Neural cell (in vitro differentiated cells): ENCODE measurements around the gene BMP3. TPM values are rescaled to one million over a fixed set of nuclear protein-coding genes. Genes with fewer than 3 reads are reported as not detected.

Source experiments
- H2AFZ ChIP-seq: fragments of 200-600, 300-800 bp; sonication (generic), shearing (Covaris generic); 2 replicates; pipeline ENCODE4 v1.6.0; 2014; ENCODE audit warnings: low read depth, mild to moderate bottlenecking, antibody characterized with exemption, low read length, moderate library complexity
- H3F3A ChIP-seq: fragments of 200-600 bp; shearing (Covaris generic); 2 replicates; pipeline ENCODE4 v1.6.1; 2016; ENCODE audit warnings: mild to moderate bottlenecking, moderate library complexity, mixed read lengths, antibody characterized with exemption, low read length; ENCODE audit not compliant: insufficient read depth, poor library complexity, severe bottlenecking
- H3K27ac ChIP-seq: fragments of 200-600, 300-800 bp; sonication (generic), shearing (Covaris generic); 2 replicates; pipeline ENCODE4 v1.5.1; 2014; ENCODE audit warnings: mild to moderate bottlenecking, low read length, moderate library complexity
- H3K27me3 ChIP-seq: fragments of 300-800, 200-600 bp; sonication (generic), shearing (Covaris generic); 2 replicates; pipeline ENCODE4 v1.6.0; 2014; ENCODE audit warnings: mild to moderate bottlenecking, low read depth, low read length, moderate library complexity; ENCODE audit not compliant: insufficient read depth
- H3K36me3 ChIP-seq: fragments of 300-800, 200-600 bp; sonication (generic), shearing (Covaris generic); 2 replicates; pipeline ENCODE4 v1.5.1; 2014; ENCODE audit warnings: mild to moderate bottlenecking, antibody characterized with exemption, low read length, moderate library complexity; ENCODE audit not compliant: insufficient read depth
- H3K4me2 ChIP-seq: fragments of 300-800, 200-600 bp; sonication (generic), shearing (Covaris generic); 2 replicates; pipeline ENCODE4 v1.6.0; 2014; ENCODE audit warnings: mild to moderate bottlenecking, low read length
- H3K4me3 ChIP-seq: fragments of 300-800, 200-600 bp; sonication (generic), shearing (Covaris generic); 2 replicates; pipeline ENCODE4 v1.5.1; 2014; ENCODE audit warnings: mild to moderate bottlenecking, low read length, moderate library complexity
- H3K79me2 ChIP-seq: fragments of 200-600 bp; shearing (Covaris generic); replicated peaks from 2 replicates; pipeline ENCODE4 v1.6.0; 2014; ENCODE audit warnings: mild to moderate bottlenecking, low read length, moderate library complexity; ENCODE audit not compliant: insufficient read depth
- H3K9ac ChIP-seq: fragments of 300-800, 200-600 bp; sonication (generic), shearing (Covaris generic); 2 replicates; pipeline ENCODE4 v1.6.1; 2016; ENCODE audit warnings: mild to moderate bottlenecking, low read length, mixed read lengths
- H3K9me2 ChIP-seq: fragments of 200-600 bp; shearing (Covaris generic); 2 replicates; pipeline ENCODE4 v1.6.1; 2016; ENCODE audit warnings: mild to moderate bottlenecking, low read length, mixed read lengths; ENCODE audit not compliant: insufficient read depth
- H3K9me3 ChIP-seq: fragments of 200-600, 300-800 bp; sonication (generic), shearing (Covaris generic); 2 replicates; pipeline ENCODE4 v1.6.1; 2016; ENCODE audit warnings: mild to moderate bottlenecking, mixed run types, low read length, moderate library complexity, mixed read lengths
- H4K20me1 ChIP-seq: fragments of 200-600 bp; shearing (Covaris generic); 2 replicates; pipeline ENCODE4 v1.6.1; 2016; ENCODE audit warnings: mild to moderate bottlenecking, mixed run types; ENCODE audit not compliant: insufficient read depth
- EP300 ChIP-seq: fragments of 450-650 bp; conservative IDR thresholded peaks from 2 replicates; pipeline ENCODE4 v1.6.1; 2014; ENCODE audit warnings: antibody characterized with exemption, mild to moderate bottlenecking, moderate library complexity; ENCODE audit not compliant: poor library complexity, severe bottlenecking
- EZH2 ChIP-seq: fragments of 200-600, 300-800 bp; shearing (Covaris generic), sonication (generic); IDR thresholded peaks from 2 replicates; pipeline ENCODE4 v1.6.1; 2014; ENCODE audit warnings: antibody characterized with exemption, low read length, borderline replicate concordance, mild to moderate bottlenecking; ENCODE audit not compliant: insufficient read depth, poor library complexity, severe bottlenecking
- MXI1 ChIP-seq: fragments of 450-650 bp; conservative IDR thresholded peaks from 2 replicates; pipeline ENCODE4 v1.6.1; 2014; ENCODE audit warnings: antibody characterized with exemption, mild to moderate bottlenecking; ENCODE audit not compliant: poor library complexity, severe bottlenecking
- POLR2AphosphoS5 ChIP-seq: IDR thresholded peaks from 2 replicates; pipeline ENCODE4 v1.6.1; 2012
- RAD21 ChIP-seq: fragments of 450-650 bp; conservative IDR thresholded peaks from 2 replicates; pipeline ENCODE4 v1.6.1; 2014; ENCODE audit warnings: antibody characterized with exemption, mild to moderate bottlenecking, moderate library complexity
- SMC3 ChIP-seq: fragments of 450-650 bp; conservative IDR thresholded peaks from 2 replicates; pipeline ENCODE4 v1.6.1; 2014; ENCODE audit warnings: antibody characterized with exemption, mild to moderate bottlenecking, moderate library complexity; ENCODE audit not compliant: poor library complexity
- TAF1 ChIP-seq: IDR thresholded peaks from 2 replicates; pipeline ENCODE4 v1.6.1; 2012; ENCODE audit warnings: low read depth
- polyA plus RNA-seq: library from polyadenylated mRNA; depleted of rRNA; stranded (reverse); fragments of >200 nt; gene quantifications from 2 replicates; pipeline ENCODE4 v1.2.3, GENCODE V29; 2014
- TF ChIP-seq, protein P1 (sequence below): IDR thresholded peaks from 2 replicates; pipeline ENCODE4 v1.6.1; 2012; ENCODE audit warnings: borderline replicate concordance
- TF ChIP-seq, protein P2 (sequence below): fragments of 450-650 bp; IDR thresholded peaks from 2 replicates; pipeline ENCODE4 v1.5.1; 2014; ENCODE audit warnings: antibody characterized with exemption, mild to moderate bottlenecking, moderate library complexity; ENCODE audit not compliant: poor library complexity, severe bottlenecking

The BMP3 gene
- polyA plus RNA-seq, 1 donor from 2014 or later, result 2.7 TPM

DNA sequence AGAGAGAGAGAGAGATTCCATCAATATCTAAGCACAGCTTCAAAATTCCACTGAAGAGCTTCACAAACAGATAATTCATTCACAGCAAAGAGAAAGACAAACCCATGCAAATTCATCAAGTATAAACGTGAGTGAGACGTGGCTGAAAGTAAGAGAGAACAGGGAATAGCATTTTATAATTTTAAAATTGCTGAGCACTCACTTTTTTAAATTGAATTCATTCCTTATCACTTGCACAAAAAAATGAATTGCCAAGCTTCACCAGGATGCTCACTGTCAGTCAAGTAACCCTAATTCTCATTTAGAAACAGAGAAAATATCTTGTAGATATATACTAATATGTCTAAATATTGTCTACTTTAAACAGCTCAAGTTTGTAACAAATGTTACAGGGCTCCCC, 40.5 kb downstream of the BMP3 start:
- TF ChIP-seq POLR2AphosphoS5 (no peak), SMC3 (no peak), RAD21 (no peak), MXI1 (no peak)
- TF ChIP-seq, protein P1, sequence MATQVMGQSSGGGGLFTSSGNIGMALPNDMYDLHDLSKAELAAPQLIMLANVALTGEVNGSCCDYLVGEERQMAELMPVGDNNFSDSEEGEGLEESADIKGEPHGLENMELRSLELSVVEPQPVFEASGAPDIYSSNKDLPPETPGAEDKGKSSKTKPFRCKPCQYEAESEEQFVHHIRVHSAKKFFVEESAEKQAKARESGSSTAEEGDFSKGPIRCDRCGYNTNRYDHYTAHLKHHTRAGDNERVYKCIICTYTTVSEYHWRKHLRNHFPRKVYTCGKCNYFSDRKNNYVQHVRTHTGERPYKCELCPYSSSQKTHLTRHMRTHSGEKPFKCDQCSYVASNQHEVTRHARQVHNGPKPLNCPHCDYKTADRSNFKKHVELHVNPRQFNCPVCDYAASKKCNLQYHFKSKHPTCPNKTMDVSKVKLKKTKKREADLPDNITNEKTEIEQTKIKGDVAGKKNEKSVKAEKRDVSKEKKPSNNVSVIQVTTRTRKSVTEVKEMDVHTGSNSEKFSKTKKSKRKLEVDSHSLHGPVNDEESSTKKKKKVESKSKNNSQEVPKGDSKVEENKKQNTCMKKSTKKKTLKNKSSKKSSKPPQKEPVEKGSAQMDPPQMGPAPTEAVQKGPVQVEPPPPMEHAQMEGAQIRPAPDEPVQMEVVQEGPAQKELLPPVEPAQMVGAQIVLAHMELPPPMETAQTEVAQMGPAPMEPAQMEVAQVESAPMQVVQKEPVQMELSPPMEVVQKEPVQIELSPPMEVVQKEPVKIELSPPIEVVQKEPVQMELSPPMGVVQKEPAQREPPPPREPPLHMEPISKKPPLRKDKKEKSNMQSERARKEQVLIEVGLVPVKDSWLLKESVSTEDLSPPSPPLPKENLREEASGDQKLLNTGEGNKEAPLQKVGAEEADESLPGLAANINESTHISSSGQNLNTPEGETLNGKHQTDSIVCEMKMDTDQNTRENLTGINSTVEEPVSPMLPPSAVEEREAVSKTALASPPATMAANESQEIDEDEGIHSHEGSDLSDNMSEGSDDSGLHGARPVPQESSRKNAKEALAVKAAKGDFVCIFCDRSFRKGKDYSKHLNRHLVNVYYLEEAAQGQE, result no peak
- TF ChIP-seq, protein P2, sequence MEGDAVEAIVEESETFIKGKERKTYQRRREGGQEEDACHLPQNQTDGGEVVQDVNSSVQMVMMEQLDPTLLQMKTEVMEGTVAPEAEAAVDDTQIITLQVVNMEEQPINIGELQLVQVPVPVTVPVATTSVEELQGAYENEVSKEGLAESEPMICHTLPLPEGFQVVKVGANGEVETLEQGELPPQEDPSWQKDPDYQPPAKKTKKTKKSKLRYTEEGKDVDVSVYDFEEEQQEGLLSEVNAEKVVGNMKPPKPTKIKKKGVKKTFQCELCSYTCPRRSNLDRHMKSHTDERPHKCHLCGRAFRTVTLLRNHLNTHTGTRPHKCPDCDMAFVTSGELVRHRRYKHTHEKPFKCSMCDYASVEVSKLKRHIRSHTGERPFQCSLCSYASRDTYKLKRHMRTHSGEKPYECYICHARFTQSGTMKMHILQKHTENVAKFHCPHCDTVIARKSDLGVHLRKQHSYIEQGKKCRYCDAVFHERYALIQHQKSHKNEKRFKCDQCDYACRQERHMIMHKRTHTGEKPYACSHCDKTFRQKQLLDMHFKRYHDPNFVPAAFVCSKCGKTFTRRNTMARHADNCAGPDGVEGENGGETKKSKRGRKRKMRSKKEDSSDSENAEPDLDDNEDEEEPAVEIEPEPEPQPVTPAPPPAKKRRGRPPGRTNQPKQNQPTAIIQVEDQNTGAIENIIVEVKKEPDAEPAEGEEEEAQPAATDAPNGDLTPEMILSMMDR, result no peak
- H3F3A ChIP-seq, result no peaks in the 10 kb centered on the region
- no peaks in the 10 kb centered on the region for H3K9me3 ChIP-seq

DNA sequence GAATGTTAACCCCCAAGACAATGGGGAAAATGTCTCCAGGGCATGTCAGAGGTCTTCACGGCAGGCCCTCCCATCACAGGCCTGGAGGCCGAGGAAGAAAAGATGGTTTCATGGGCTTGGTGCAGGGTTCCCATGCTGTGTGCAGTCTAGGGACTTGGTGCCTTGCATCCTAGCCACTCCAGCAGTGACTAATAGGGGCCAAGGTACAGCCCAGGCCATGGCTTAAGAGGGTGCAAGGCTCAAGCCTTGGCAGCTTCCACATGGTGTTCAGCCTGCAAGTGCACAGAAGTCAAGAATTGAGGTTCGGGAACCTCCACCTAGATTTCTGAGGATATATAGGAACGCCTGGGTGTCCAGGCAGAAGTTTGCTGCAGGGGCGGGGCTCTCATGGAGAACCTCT, 50.6 kb downstream of the BMP3 start:
- no peak overlapping the region for H3K4me2 ChIP-seq
- H4K20me1 ChIP-seq, result no peaks in the 10 kb centered on the region
- H3K36me3 ChIP-seq, result no peaks in the 10 kb centered on the region
- H3K27me3 ChIP-seq, result no peaks in the 10 kb centered on the region
- no peak overlapping the region for H3K4me3 ChIP-seq
- TF ChIP-seq TAF1 (no peak), EZH2 (no peak), POLR2AphosphoS5 (no peak), RAD21 (no peak), EP300 (no peak), MXI1 (no peak), SMC3 (no peak)
- TF ChIP-seq, protein P1, result no peak
- TF ChIP-seq, protein P2, result no peak
- no peak overlapping the region for H3K9ac ChIP-seq
- no peak overlapping the region for H2AFZ ChIP-seq
- no peaks in the 10 kb centered on the region for H3K79me2 ChIP-seq
- H3K27ac ChIP-seq, result no peak overlapping the region
- H3K9me3 ChIP-seq, result no peaks in the 10 kb centered on the region
- no peaks in the 10 kb centered on the region for H3F3A ChIP-seq
- H3K9me2 ChIP-seq, result no peaks in the 10 kb centered on the region

More for the DNA sequence above, 40.5 kb downstream of the BMP3 start:
- H3K9me2 ChIP-seq, result no peaks in the 10 kb centered on the region
- no peaks in the 10 kb centered on the region for H3K27me3 ChIP-seq
- H3K79me2 ChIP-seq, result no peaks in the 10 kb centered on the region
- H2AFZ ChIP-seq, result no peak overlapping the region
- H3K4me2 ChIP-seq, result no peak overlapping the region
- H3K4me3 ChIP-seq, result no peak overlapping the region
- H3K27ac ChIP-seq, result no peak overlapping the region
- no peaks in the 10 kb centered on the region for H3K36me3 ChIP-seq
- H4K20me1 ChIP-seq, result no peaks in the 10 kb centered on the region
- no peak overlapping the region for H3K9ac ChIP-seq
